AG09309 (cell line): ENCODE measurements around the gene AATK.

Experiments
- DNase-seq: peaks from one replicate; pipeline ENCODE4 v3.0.0-alpha.2; 2010; ENCODE audit warnings: low read depth
- H3K4me3 ChIP-seq: 2 replicates; pipeline ENCODE4 v1.5.1; 2011; ENCODE audit warnings: mild to moderate bottlenecking, low read depth, low read length, moderate library complexity; ENCODE audit not compliant: control insufficient read depth
- CTCF ChIP-seq: IDR thresholded peaks from 2 replicates; pipeline ENCODE4 v1.5.1; 2011; ENCODE audit warnings: mild to moderate bottlenecking, low read depth, low read length, inconsistent platforms; ENCODE audit not compliant: insufficient read depth, control insufficient read depth; ENCODE audit errors: missing control alignments

Gene AATK

GRCh38 chr17:81207610-81208581 is 41.9 kb upstream of the AATK start:
- no peak overlapping the region for H3K4me3 ChIP-seq
- no peak for DNase-seq
- TF ChIP-seq CTCF, result no peak

GRCh38 chr17:81206657-81207056 is 40.6 kb upstream of the AATK start:
- DNase-seq, result no peak
- H3K4me3 ChIP-seq, result no peak overlapping the region
- TF ChIP-seq CTCF, result no peak

GRCh38 chr17:81206166-81206565 is 40.1 kb upstream of the AATK start:
- no peak for TF ChIP-seq CTCF
- no peak overlapping the region for H3K4me3 ChIP-seq
- no peak for DNase-seq

- H3K4me3 ChIP-seq, result no peak overlapping the region
- no peak for DNase-seq
- no peak for TF ChIP-seq CTCF
These were observed 38.6 kb upstream of the AATK start for GRCh38 chr17:81204578-81204977.

GRCh38 chr17:81203136-81203535 is 37.1 kb upstream of the AATK start:
- no peak overlapping the region for H3K4me3 ChIP-seq
- TF ChIP-seq CTCF, result no peak
- DNase-seq, result no peak

- DNase-seq, result no peak
- H3K4me3 ChIP-seq, result no peak overlapping the region
- TF ChIP-seq CTCF, result no peak
These were observed 36.3 kb upstream of the AATK start for GRCh38 chr17:81202318-81202717.
